Mucosa of rectum (tissue), 2 donors: Measurements from ENCODE around the gene ZNF107.

ENCODE experiments used
- H3K27ac ChIP-seq, 2 donors: one replicate each; pipeline ENCODE4 v1.7.0; 2013; ENCODE audit warnings: inconsistent platforms in 2 of 2, low read depth in 2 of 2, low read length in 2 of 2
- H3K27me3 ChIP-seq, 2 donors: one replicate each; pipeline ENCODE4 v1.7.0; 2013; ENCODE audit warnings: low read length in 2 of 2; ENCODE audit not compliant: control insufficient read depth in 2 of 2, insufficient read depth in 2 of 2
- H3K36me3 ChIP-seq, 2 donors: one replicate each; pipeline ENCODE4 v1.7.0; 2013; ENCODE audit warnings: low read length in 2 of 2; ENCODE audit not compliant: control insufficient read depth in 2 of 2, insufficient read depth in 2 of 2
- H3K4me1 ChIP-seq, 2 donors: one replicate each; pipeline ENCODE4 v1.7.0; 2013; ENCODE audit warnings: low read length in 2 of 2, mild to moderate bottlenecking in 1 of 2; ENCODE audit not compliant: control insufficient read depth in 2 of 2, insufficient read depth in 2 of 2
- H3K4me3 ChIP-seq, 2 donors: one replicate each; pipeline ENCODE4 v1.7.0; 2013; ENCODE audit warnings: low read length in 2 of 2
- H3K9ac ChIP-seq, 2 donors: one replicate each; pipeline ENCODE4 v1.7.0; 2013; ENCODE audit warnings: low read length in 2 of 2, low read depth in 1 of 2, mild to moderate bottlenecking in 1 of 2
- H3K9me3 ChIP-seq, 2 donors: one replicate each; pipeline ENCODE4 v1.7.0; 2013; ENCODE audit warnings: low read length in 2 of 2; ENCODE audit not compliant: control insufficient read depth in 2 of 2
- donor health status: healthy.
- donor health status: Normal muscosa, but diverticular disease.

The ZNF107 gene

DNA sequence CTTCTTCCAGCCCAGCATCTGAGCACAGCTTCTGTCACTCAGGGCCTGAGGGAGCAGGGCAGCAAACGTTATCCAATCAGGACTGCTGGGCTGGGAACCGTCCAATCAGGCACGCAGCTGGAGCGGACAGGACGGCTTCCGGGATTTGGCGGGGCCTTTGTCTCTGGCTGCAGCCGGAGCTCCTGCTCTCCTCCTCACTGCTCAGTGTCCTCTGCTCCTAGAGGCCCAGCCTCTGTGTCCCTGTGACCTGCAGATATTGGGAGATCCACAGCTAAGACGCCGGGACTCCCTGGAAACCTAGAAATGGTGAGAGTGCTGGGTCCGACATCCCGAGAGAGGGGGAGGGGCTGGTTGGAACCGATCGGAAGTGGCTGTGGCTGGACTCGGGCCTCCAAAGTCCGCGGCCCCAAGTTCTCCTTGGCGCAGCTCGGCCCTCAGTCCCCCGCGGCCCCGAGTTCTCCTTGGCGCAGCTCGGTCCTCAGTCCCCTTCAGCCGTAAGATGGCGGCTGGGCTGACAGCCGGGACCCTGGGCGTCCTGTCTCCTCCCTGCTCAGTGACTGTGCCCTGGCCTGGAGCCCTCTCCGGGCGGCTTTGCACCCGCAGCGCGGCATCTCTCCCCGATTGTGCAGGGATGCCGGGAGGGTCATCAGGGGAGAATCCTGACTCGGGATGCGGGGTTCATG is at the start of gene ZNF107:
Gene ZNF107, plus strand, starts transcription at position 154 of the 683 bp plus-strand sequence. Its CDS starts 150 bp downstream, at position 304.
- H3K9me3 ChIP-seq: peaks cover 0 to 2% of the 10 kb centered on the region in 2 donors
- peaks cover 0 to 2% of the 10 kb centered on the region in 2 donors for H3K4me1 ChIP-seq
- peak within 1 kb of the TSS; percentile 75 to 79 for H3K9ac ChIP-seq
- H3K27ac ChIP-seq: peak within 1 kb of the TSS; percentile 51 to 72
- H3K36me3 ChIP-seq: peaks cover 0 to 2% of the 10 kb centered on the region in 2 donors
- H3K4me3 ChIP-seq: peak within 1 kb of the TSS; percentile 93 to 97
- no peaks in the 10 kb centered on the region for H3K27me3 ChIP-seq

GRCh38 chr7:64618785-64619456 is 47.0 kb upstream of the ZNF107 start:
- Histone ChIP-seq H3K27me3 (no peaks in the 10 kb centered on the region), H3K27ac (no peak overlapping the region), H3K4me3 (no peak overlapping the region), H3K9ac (no peak overlapping the region), H3K9me3 (peaks cover 0 to 10% of the 10 kb centered on the region in 2 donors), H3K4me1 (no peaks in the 10 kb centered on the region), H3K36me3 (no peaks in the 10 kb centered on the region)

DNA sequence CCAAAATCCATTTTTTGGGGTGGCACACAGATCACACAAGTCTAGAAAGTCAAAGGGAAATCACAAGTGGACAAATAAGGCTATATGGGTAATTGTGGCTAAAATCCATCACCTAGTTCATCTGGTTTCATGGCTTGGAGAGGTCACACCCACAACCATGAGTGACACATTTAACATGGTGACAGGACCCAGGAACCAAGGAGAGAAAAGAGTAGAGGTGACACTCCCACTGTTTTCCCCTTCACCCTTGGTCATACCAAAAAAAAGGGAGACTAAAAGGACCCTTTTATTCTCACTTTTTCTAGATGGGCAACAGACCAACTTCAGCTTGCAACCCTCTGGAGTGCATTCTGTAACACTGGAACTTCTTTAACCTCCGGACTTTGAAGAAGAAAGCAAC is 46.2 kb upstream of the ZNF107 start:
- H3K36me3 ChIP-seq: no peaks in the 10 kb centered on the region
- H3K9ac ChIP-seq: no peak overlapping the region
- H3K4me1 ChIP-seq: no peaks in the 10 kb centered on the region
- no peak overlapping the region for H3K27ac ChIP-seq
- no peak overlapping the region for H3K4me3 ChIP-seq
- no peaks in the 10 kb centered on the region for H3K27me3 ChIP-seq
- H3K9me3 ChIP-seq: peaks cover 0 to 10% of the 10 kb centered on the region in 2 donors

DNA sequence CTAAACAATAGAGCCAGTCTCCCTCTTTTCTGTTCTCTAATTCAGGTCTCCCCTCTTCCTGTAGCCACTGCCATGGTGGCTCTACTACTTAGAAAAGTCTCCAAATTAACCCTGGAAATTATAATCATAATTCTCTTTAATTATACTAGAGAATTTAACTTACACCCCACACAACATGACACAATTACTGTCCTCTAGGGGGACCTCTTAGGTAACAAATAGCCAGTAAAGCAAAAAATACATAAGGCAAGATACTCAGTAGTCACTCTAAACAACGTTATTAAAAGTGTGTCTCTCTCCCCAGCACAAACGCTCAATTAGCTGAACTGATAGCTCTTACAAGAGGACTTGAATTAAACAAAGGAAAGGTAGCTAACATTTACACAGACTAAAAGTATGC is 44.3 kb upstream of the ZNF107 start:
- H3K9ac ChIP-seq: no peak overlapping the region
- H3K4me1 ChIP-seq: no peaks in the 10 kb centered on the region
- no peak overlapping the region for H3K27ac ChIP-seq
- no peaks in the 10 kb centered on the region for H3K27me3 ChIP-seq
- H3K9me3 ChIP-seq: peaks cover 0 to 10% of the 10 kb centered on the region in 2 donors
- no peaks in the 10 kb centered on the region for H3K36me3 ChIP-seq
- H3K4me3 ChIP-seq: no peak overlapping the region

GRCh38 chr7:64625114-64626082 is 40.5 kb upstream of the ZNF107 start:
- no peak overlapping the region for H3K27ac ChIP-seq
- no peak overlapping the region for H3K9ac ChIP-seq
- no peak overlapping the region for H3K4me3 ChIP-seq
- no peaks in the 10 kb centered on the region for H3K36me3 ChIP-seq
- H3K27me3 ChIP-seq: no peaks in the 10 kb centered on the region
- H3K4me1 ChIP-seq: no peaks in the 10 kb centered on the region
- H3K9me3 ChIP-seq: peaks cover 0 to 3% of the 10 kb centered on the region in 2 donors

GRCh38 chr7:64626083-64626469 is 39.9 kb upstream of the ZNF107 start:
- Histone ChIP-seq H3K27me3 (no peaks in the 10 kb centered on the region), H3K9ac (no peak overlapping the region), H3K36me3 (no peaks in the 10 kb centered on the region), H3K4me3 (no peak overlapping the region), H3K27ac (no peak overlapping the region), H3K9me3 (no peaks in the 10 kb centered on the region), H3K4me1 (no peaks in the 10 kb centered on the region)

DNA sequence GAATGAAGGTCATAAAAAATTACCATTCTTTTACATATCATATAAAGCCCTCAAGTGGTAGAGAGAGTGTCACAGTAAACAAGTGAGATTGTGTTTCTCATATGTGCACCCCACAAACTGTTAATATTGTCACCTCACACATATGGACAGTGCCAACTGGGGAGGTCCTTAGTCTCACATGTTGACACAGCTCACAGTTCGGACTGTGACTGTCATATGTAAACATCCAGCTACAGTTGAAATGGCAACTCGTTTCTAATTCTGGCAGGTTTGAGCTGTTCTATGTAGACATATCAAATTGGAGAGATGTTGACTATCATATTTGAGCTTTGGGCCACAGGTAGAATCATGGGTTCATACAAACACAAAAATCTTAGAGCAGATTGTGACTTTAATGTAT is 39.4 kb upstream of the ZNF107 start:
- Histone ChIP-seq H3K4me1 (no peaks in the 10 kb centered on the region), H3K36me3 (no peaks in the 10 kb centered on the region), H3K27ac (no peak overlapping the region), H3K4me3 (no peak overlapping the region), H3K27me3 (no peaks in the 10 kb centered on the region), H3K9ac (no peak overlapping the region), H3K9me3 (no peaks in the 10 kb centered on the region)

- H3K36me3 ChIP-seq: no peaks in the 10 kb centered on the region
- H3K27me3 ChIP-seq: no peaks in the 10 kb centered on the region
- H3K9ac ChIP-seq: no peak overlapping the region
- no peak overlapping the region for H3K27ac ChIP-seq
- no peaks in the 10 kb centered on the region for H3K4me1 ChIP-seq
- no peaks in the 10 kb centered on the region for H3K9me3 ChIP-seq
- no peak overlapping the region for H3K4me3 ChIP-seq
Measured at GRCh38 chr7:64628192-64628591, 37.7 kb upstream of the ZNF107 start.

DNA sequence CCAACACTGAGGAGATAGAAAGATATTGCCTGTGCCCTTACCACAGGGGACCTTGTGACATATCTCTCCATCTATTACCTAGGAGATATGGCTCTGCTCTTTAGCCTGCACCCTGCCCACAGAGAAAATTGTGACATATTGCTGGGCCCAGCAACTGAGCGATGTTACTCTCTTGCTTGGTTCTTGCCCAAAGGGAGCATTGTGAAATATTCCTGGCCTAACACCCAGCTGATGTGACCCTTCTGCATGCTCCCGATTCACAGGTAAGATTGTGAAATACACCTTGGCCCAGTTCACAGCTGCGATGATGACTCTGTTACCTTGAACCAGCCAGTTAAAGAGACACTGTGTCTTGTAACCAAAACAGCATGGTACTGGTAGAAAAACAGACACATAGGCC is 37.2 kb upstream of the ZNF107 start:
- no peak overlapping the region for H3K9ac ChIP-seq
- H3K36me3 ChIP-seq: no peaks in the 10 kb centered on the region
- no peak overlapping the region for H3K4me3 ChIP-seq
- no peaks in the 10 kb centered on the region for H3K4me1 ChIP-seq
- no peaks in the 10 kb centered on the region for H3K9me3 ChIP-seq
- no peaks in the 10 kb centered on the region for H3K27me3 ChIP-seq
- no peak overlapping the region for H3K27ac ChIP-seq

GRCh38 chr7:64630496-64630895 is 35.4 kb upstream of the ZNF107 start:
- H3K4me1 ChIP-seq: no peaks in the 10 kb centered on the region
- no peak overlapping the region for H3K9ac ChIP-seq
- H3K4me3 ChIP-seq: no peak overlapping the region
- no peak overlapping the region for H3K27ac ChIP-seq
- H3K27me3 ChIP-seq: no peaks in the 10 kb centered on the region
- no peaks in the 10 kb centered on the region for H3K9me3 ChIP-seq
- H3K36me3 ChIP-seq: no peaks in the 10 kb centered on the region
